GM19438 (cell line): ENCODE data around the gene MAGI1.

Source experiments
- ATAC-seq: cut with Tn5 transposase; IDR thresholded peaks from one replicate; pipeline ENCODE4 v1.9.1; 2021; ENCODE audit warnings: low read depth; ENCODE audit not compliant: unreplicated experiment

Gene MAGI1

GRCh38 chr3:65855370-65856100 lies 183.2 kb downstream of the MAGI1 start:
- no peak for ATAC-seq

DNA sequence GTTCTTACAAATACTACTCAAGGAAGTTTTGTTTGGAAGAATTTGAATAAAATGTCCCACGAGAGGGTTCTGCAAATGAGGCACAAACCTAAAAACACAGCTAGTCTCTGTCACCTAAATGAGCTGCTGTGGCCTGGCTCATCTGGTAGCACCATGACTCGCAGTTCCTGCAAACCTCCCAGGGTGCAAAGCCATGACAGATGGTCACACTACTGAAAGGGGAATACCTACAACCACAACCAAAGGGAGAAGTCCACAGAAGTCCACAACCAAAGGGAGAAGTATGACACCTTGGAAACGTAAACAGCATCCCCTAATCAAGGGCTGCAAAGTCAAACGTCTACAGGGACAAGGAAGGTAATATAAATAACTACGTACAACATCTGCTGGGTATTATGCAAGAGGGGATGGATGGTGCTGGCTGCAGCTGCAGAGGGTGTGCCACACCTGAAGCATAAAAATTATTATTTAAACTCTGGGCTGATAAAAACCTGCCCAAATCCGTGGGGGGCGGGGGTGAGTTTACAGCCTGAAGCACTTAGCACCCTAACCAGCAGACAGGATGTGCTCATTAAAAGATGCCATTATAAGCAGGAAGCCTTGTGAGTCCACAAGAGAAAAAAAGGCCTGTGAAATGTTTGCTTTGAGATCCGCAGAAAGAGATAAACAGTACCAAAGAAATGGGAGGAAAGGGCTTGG lies 184.0 kb downstream of the MAGI1 start:
- ATAC-seq, result no peak

DNA sequence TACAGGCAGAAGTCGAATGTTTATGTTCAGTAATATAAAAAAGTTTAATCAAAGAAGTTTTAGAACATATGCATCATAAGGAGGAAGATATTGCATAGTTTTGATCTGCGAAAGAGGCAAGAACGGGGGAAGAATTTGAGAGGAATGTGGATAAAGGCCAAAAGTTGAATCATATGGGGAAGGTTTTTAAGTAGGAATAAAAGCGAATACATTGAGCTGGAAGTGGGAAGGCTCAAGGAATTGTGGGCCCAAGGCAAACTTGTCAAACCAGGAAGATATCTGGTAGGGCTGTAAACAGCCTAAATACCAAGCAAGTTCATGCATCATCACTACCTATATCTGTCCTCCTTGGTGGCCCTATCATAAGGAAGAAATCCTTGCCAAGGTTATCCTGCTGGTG lies 186.9 kb downstream of the MAGI1 start:
- ATAC-seq, result no peak

DNA sequence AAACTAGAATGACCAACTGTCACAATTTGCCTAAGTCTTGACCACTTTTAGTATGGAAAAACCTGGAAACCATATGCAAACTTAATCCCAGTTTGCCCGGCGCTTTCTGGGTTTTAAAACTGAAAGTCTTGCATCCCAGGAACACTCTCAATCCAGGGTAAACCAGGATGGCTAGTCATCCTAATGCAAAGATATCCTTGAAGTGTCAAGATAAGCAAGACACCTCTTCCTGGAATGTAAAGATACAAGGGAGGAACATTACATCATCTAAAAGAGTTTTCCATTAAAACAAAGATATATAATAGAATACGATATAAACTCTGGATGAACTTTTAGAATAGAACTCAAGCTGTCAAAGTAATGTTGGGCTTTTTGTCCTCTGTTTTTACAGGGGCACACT lies 188.5 kb downstream of the MAGI1 start:
- no peak for ATAC-seq

GRCh38 chr3:65848024-65848423 lies 190.7 kb downstream of the MAGI1 start:
- no peak for ATAC-seq

DNA sequence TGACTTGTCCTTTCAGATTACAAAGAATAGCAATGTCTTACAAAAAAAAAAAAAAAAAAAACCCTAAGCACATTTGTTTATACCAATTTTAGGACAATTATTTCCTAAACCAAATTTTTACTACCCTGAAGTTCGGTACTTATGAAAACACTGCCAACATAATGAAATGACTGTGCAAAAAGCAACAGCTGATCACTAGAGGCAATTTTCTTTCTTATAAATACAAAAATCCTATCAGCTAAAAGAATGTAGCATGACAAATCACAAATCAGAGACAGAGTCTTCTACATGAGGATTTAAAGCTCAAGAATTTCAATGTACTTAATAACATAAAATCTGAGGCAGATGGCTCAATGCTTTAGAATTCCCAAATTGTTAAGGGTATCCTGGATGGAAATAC lies 191.8 kb downstream of the MAGI1 start:
- ATAC-seq, result no peak

- ATAC-seq, result no peak
These were observed 194.3 kb downstream of the MAGI1 start for GRCh38 chr3:65844370-65844769.

GRCh38 chr3:65843732-65844131 lies 195.0 kb downstream of the MAGI1 start:
- no peak for ATAC-seq

DNA sequence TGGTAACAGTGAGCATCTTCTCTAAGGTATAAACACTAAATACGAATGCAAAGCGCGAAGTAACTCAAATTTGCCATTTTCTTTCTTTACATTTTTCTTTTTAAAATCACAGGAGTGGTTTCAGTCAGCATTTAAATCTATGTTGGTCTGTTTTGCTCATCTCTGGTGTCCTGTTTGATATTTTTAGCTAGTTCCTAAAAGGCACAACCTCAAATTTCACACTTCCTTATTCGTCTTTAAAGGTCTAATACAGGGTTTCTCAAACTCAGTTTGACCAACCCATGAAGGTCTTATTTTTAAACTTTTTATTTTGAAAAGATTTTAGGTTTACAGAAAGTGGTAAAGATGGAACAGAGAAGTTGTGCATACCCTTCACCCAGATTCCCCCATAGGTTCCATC lies 201.1 kb downstream of the MAGI1 start:
- no peak for ATAC-seq

GRCh38 chr3:65836047-65836446 lies 202.7 kb downstream of the MAGI1 start:
- no peak for ATAC-seq

DNA sequence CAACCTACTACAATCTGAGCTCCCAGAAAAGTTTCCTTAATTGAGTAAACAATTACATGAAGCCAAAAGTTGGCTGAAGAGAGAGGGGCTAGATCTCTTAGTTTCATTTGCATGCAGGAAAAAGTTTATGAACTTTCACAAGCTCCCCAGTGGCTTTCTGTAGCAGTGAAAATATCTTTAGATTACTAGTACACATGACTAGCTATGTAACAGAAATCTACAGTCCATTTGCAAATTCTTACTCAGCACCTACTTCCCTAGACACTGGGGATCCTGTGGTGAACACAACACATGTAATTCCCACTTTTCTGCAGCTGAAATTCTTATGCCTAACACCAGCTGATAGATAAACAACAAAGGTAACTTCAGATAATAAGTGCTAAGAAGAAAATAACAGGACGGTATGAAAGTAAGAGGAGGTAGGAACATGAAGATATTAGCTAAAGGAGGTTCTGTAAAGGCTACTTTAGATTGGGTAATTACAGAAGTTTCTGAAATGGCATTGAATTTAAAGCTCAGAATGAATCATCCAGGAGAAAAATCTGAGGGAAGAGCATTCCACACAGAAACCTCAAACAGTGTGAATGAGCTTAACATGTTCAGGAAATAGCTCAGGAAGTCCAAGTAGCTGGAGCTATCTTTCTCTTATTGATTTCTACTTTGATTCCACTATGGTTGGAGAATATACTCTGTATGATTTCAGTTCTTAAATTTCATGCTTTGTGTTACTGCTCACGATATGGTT lies 204.8 kb downstream of the MAGI1 start:
- ATAC-seq, result no peak

DNA sequence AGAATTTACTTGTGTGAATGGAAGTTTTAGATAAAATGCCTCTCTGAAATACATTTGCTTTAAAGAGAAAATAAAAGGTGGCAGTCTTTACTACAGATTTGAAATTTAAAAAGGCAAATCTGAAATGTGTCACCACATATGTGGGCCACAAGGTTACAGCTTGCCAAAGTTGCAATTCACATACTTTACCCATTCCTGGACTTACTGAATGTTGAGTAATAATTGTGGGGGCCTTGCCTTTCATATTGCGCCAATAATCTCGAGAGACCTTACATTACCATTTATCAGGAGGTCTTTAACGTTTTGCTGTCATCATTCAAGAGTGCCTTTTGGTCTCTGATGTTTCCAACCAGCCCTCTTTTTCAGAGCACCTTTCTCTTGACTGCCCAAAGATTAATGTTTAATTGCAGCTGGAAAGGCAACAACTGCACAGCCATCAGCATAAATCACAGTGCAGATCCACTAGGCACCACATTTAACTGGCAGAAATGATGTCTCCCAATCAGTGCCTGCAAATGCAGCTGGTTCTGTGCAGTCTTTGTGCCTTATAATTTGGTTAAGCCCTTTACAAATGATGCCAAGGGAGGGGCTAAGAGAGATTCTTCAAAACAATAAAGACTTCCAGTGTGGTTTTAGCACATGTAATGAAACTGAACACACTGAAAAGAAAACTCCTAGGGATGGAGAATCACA lies 206.8 kb downstream of the MAGI1 start:
- no peak for ATAC-seq

DNA sequence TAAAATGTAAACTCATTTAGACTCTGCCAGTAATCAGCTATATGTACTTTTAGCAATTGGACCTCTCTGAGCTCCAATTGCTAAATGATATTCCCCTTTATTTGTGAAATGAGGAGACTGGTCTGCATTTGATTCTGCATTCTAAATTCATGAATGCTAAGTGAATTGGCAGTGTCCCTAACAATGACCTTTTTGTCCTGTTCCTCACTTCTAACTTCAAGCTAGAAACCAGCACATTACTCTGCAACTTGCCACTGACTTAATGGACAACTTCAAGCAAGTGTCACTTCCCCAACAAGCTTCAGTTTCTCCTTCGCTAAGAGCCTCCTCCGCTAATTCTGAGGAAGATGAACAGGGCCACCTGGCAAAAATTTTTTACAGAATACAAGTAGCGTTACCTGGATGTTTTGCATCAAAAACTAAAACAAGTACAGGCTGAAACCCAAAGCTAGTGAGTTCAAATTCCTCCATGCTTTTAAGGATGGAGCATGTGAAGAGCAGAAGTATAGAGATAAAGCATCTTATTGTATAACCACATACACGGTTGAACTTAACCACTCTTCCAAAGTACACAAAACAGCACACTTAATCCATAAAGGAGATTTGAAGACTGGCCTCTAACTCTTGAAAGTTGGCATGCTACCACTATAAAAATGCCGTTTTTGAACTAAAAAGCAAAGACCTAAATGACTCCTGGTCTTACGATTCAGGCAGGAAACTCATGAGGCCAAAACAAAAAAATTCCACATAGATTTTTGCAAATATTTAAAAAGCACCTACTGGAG lies 207.6 kb downstream of the MAGI1 start:
- no peak for ATAC-seq

DNA sequence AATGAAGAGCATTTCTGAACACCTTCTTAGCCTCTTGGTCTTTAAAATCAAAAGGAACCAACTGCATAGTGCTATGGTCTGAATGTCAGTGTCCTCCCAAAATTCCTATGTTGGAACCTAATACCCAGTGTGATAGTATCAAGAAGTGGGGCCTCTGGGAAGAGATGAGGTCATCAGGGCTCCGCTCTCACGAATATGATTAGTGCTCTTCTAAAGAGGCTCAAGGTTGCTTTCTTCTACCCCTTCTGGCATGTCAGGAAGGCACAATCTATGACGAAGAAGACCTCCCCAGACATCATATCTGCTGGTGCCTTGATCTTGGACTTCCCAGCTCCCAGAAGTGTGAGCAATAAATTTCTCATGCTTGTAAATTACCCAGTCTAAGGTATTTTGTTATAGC lies 209.5 kb downstream of the MAGI1 start:
- ATAC-seq, result no peak

DNA sequence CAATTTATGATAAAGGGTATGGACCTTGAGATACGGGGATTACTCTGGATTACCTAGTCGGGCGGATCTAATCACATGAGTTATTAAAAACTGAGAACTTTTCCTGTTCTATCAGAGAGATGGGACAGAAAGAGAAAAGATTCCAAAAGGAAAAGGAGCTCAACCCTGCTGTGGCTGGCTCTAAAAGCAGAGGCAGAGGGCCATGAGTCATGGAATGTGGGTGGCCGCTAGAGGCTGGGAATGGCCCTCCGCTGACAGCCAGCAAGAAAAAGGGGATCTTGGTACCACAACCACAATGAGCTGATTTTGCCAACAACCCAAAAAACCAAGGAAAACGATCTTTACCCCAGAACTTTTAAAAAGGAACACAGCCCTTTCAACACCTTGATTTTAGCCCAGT lies 210.0 kb downstream of the MAGI1 start:
- ATAC-seq, result no peak

GRCh38 chr3:65827076-65827475 lies 211.6 kb downstream of the MAGI1 start:
- no peak for ATAC-seq

- ATAC-seq, result no peak
These were observed 214.6 kb downstream of the MAGI1 start for GRCh38 chr3:65824166-65824565.

GRCh38 chr3:65820600-65820999 lies 218.1 kb downstream of the MAGI1 start:
- ATAC-seq, result no peak

GRCh38 chr3:65819896-65820295 lies 218.8 kb downstream of the MAGI1 start:
- ATAC-seq, result no peak

- ATAC-seq, result no peak
These were observed 221.1 kb downstream of the MAGI1 start for GRCh38 chr3:65817553-65818126.
